ENCODE data around the gene NUDT3.
A peak's percentile ranks its signal among the peaks of the same experiment; 100 is the strongest.

DNA sequence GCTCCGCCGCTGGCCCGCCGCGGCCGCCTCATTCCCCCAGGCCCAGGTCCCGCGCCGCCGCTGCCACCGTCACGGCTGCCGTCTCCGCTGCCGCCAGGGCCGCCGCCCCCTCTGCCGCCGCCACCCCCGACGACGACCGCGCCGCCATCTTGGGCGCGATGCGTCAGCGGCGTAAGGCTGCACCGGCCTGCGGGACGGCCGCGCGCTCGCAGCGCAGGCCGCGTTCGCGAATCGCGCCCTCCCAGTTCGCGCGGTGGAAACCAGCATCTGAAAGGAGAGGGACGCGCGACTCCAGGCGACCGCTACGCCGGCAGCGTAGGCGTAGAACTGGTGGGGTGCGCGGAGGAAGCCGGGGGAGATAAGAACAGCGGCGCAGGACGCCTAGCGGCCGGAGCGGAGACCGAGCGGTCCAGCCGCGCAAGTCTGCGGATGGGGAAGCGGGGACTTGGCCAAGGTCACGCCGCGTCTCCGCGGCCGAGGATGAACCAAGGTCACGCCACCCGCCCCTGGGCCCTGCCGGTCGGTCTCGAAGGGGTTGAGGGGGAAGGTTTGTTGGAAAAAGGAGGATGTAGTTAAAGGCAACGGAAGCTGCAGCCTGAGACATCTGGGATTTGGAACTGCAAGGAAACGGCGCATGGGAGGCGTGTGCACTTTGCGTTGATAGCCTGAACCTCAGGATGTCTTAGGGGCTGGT is at the start of gene NUDT3:
- peak; percentile 64 to 66 for TF ChIP-seq POLR2A (IDR thresholded peaks at IDR 0.05)
- TF ChIP-seq, protein P1, sequence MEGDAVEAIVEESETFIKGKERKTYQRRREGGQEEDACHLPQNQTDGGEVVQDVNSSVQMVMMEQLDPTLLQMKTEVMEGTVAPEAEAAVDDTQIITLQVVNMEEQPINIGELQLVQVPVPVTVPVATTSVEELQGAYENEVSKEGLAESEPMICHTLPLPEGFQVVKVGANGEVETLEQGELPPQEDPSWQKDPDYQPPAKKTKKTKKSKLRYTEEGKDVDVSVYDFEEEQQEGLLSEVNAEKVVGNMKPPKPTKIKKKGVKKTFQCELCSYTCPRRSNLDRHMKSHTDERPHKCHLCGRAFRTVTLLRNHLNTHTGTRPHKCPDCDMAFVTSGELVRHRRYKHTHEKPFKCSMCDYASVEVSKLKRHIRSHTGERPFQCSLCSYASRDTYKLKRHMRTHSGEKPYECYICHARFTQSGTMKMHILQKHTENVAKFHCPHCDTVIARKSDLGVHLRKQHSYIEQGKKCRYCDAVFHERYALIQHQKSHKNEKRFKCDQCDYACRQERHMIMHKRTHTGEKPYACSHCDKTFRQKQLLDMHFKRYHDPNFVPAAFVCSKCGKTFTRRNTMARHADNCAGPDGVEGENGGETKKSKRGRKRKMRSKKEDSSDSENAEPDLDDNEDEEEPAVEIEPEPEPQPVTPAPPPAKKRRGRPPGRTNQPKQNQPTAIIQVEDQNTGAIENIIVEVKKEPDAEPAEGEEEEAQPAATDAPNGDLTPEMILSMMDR (IDR thresholded peaks at IDR 0.05) = peak; percentile 14 to 93 (median 89)

Measured in gastroesophageal sphincter (tissue), 3 donors.